Heart left ventricle (tissue), 16 donors: ENCODE measurements around the gene TERT. TPM values are rescaled to one million over a fixed set of nuclear protein-coding genes. Genes with fewer than 3 reads are reported as not detected.
A peak's percentile ranks its signal among the peaks of the same experiment; 100 is the strongest.
"Not testable (repeated sequence)": the region's sequence is repeated elsewhere in the genome, so short reads cannot be mapped to it uniquely, and the experiment has no call there.

ENCODE experiments used
- ATAC-seq, 4 donors: fragments of 200-7000 bp; cut with Tn5 transposase; one replicate each; pipeline ENCODE4 v1.9.1; 2020 to 2022; ENCODE audit warnings: moderate library complexity in 4 of 4, mild to moderate bottlenecking in 3 of 4, moderate number of reproducible peaks in 1 of 4
- DNase-seq, 5 donors: peaks; one replicate each; pipeline ENCODE4 v3.0.0-alpha.2; 2020
- H3K27ac ChIP-seq, 12 donors: fragments of 200-600 bp; sonication (generic) in 4 of 12; one replicate each; pipeline versions ENCODE4 v1.5.0 to v1.8.0; 2016 to 2022; ENCODE audit warnings: mild to moderate bottlenecking in 2 of 12
- H3K27me3 ChIP-seq, 9 donors: fragments of 200-600 bp; sonication (generic) in 2 of 9; one replicate each; pipeline versions ENCODE4 v1.5.1 to v1.8.0; 2016 to 2022; ENCODE audit warnings: mild to moderate bottlenecking in 3 of 9
- H3K36me3 ChIP-seq, 9 donors: fragments of 200-600 bp; sonication (generic) in 2 of 9; one replicate each; pipeline versions ENCODE4 v1.5.0 to v1.8.0; 2018 to 2022; ENCODE audit warnings: mild to moderate bottlenecking in 2 of 9
- H3K4me1 ChIP-seq, 12 donors: fragments of 200-600 bp; sonication (generic) in 4 of 12; one replicate each; pipeline versions ENCODE4 v1.5.0 to v1.8.0; 2016 to 2022; ENCODE audit warnings: mild to moderate bottlenecking in 3 of 12
- H3K4me3 ChIP-seq, 12 donors: fragments of 200-600 bp; sonication (generic) in 4 of 12; one replicate each; pipeline versions ENCODE4 v1.5.0 to v1.8.0; 2017 to 2022; ENCODE audit warnings: mild to moderate bottlenecking in 9 of 12, moderate library complexity in 4 of 12
- H3K9me3 ChIP-seq, 12 donors: fragments of 200-600 bp; sonication (generic) in 4 of 12; one replicate each; pipeline versions ENCODE4 v1.5.0 to v1.8.0; 2016 to 2022; ENCODE audit warnings: mild to moderate bottlenecking in 1 of 12
- POLR2A ChIP-seq, 2 donors: fragments of 450-650 bp; IDR thresholded peaks; one replicate each; pipeline ENCODE4 v1.6.1; 2017; ENCODE audit warnings: antibody characterized with exemption in 2 of 2, mild to moderate bottlenecking in 2 of 2, moderate library complexity in 2 of 2
- WGBS, 4 donors: extraction: QIAGEN DNeasy Blood & Tissue Kit in 2 of 4; methylation state at CpG; one replicate each; pipeline versions ENCODE4 v1.1.5 to v1.1.7; 2013 to 2018; 5-methylcytosine and 5-hydroxymethylcytosine counted together
- intact Hi-C, 10 donors: fragments of 100-400 bp; cut with DNase I; formaldehyde crosslinking; loops; one replicate each; pipeline versions ENCODE4 v1.11.1 to v1.14.2; 2022
- polyA plus RNA-seq, 2 donors: library from polyadenylated mRNA; stranded (reverse); fragments of 200-250 nt; gene quantifications; one replicate each; pipeline ENCODE4 v1.2.3, GENCODE V29; 2013
- total RNA-seq, 9 donors: library from RNA; depleted of rRNA in 2 of 9; stranded (reverse); fragments of >200 nt in 2 of 9; fragmentation: NEBNext Ultra II Directional in 3 of 9; extraction: Animal tissue kit (Norgen Biotek cat#: 25700) in 3 of 9; gene quantifications; one replicate each; pipeline versions ENCODE4 v1.1.0 to v1.2.4, GENCODE V29; 2016 to 2023
- TF ChIP-seq, protein P1 (sequence below), 12 donors: fragments of 200-600 bp; sonication (generic) in 4 of 12; IDR thresholded peaks; one replicate each; pipeline versions ENCODE4 v1.5.0 to v1.8.0; 2018 to 2022; ENCODE audit warnings: antibody characterized with exemption in 12 of 12, mild to moderate bottlenecking in 5 of 12
- donor health status: ischemic (EF 13 %, LVEDD 7.1; RV severe dilation, severe dysfunction).
- donor health status: healthy with polysubstance abuse.
- donor health status: DM: no; HTN: yes; CAD: no.
- donor health status: DM: no; HTN: no; CAD: no.
- donor health status: ischemic (EF 25% LVEDD 6.9; RV normal size, moderate dysfunction).
- donor health status: ischemic (EF 25% LVEDD 5.7; RV mildly dilated, moderate dysfunction).
- donor health status: healthy.
- donor health status: DM: yes; HTN: yes; CAD: no.
- donor health status: ischemic (EF 35%, LVEDD 5.7; RV mildly dilated, moderate dysfunction).
- donor health status: nonischemic (EF 11% LVEDD 7.7; RV severe dilation, severe dysfunction).
- donor health status: DM: yes; HTN: yes; CAD: no.
- donor health status: PGD.
- donor health status: ischemic (EF 29% LVEDD 5.4; RV normal size, mild dysfunction).
- donor health status: nonischemic (EF 23%, LVEDD 6.1; RV moderate dilation, normal function).

Gene TERT
- total and polyA plus RNA-seq, 11 donors, result not detected

DNA sequence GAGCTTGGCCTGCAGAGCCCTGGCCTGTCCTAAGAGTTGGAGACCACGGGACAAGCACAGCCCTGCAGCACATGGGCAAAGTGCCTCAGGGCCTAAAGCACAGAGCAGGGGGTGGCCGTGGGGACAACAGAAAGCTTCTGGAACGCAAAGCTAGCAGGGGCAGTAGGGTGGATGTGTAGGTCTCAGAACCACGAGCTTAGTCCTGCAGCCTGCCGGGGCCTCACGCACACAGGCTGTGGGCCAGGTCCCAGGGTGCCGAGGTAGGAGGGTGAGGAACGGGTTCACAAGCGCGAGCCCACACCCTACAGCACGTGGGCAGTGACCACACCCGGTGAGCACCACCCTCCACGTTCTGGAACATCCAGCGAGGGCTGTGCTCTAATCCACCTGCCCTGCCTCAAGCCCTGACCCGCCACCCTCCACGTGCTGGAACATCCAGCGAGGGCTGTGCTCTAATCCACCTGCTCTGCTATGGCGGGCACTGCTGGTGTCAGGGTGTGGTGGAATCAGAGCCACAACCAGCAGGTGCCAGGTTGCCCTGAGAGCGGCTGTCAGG, 40.8 kb upstream of the TERT start:
- ATAC-seq (peak in 1 of 4 donors; percentile 14), DNase-seq (no peak)
- intact Hi-C loops, result no loop called here
- H3K4me1 ChIP-seq, result no peaks in the 10 kb centered on the region
- 88 to 92% (median 91%) methylated on average over 7 to 19 of the region's 19 CpGs for WGBS, 4 donors
- H3K27me3 ChIP-seq, result no peaks in the 10 kb centered on the region
- no peaks in the 10 kb centered on the region for H3K9me3 ChIP-seq
- no peak for TF ChIP-seq POLR2A (IDR thresholded peaks at IDR 0.05)
- TF ChIP-seq, protein P1, sequence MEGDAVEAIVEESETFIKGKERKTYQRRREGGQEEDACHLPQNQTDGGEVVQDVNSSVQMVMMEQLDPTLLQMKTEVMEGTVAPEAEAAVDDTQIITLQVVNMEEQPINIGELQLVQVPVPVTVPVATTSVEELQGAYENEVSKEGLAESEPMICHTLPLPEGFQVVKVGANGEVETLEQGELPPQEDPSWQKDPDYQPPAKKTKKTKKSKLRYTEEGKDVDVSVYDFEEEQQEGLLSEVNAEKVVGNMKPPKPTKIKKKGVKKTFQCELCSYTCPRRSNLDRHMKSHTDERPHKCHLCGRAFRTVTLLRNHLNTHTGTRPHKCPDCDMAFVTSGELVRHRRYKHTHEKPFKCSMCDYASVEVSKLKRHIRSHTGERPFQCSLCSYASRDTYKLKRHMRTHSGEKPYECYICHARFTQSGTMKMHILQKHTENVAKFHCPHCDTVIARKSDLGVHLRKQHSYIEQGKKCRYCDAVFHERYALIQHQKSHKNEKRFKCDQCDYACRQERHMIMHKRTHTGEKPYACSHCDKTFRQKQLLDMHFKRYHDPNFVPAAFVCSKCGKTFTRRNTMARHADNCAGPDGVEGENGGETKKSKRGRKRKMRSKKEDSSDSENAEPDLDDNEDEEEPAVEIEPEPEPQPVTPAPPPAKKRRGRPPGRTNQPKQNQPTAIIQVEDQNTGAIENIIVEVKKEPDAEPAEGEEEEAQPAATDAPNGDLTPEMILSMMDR (IDR thresholded peaks at IDR 0.05), result no peak
- H3K27ac ChIP-seq, result no peak overlapping the region
- peaks cover 0 to 94% (median 85%) of the 10 kb centered on the region in 9 donors for H3K36me3 ChIP-seq
- H3K4me3 ChIP-seq, result no peak overlapping the region

DNA sequence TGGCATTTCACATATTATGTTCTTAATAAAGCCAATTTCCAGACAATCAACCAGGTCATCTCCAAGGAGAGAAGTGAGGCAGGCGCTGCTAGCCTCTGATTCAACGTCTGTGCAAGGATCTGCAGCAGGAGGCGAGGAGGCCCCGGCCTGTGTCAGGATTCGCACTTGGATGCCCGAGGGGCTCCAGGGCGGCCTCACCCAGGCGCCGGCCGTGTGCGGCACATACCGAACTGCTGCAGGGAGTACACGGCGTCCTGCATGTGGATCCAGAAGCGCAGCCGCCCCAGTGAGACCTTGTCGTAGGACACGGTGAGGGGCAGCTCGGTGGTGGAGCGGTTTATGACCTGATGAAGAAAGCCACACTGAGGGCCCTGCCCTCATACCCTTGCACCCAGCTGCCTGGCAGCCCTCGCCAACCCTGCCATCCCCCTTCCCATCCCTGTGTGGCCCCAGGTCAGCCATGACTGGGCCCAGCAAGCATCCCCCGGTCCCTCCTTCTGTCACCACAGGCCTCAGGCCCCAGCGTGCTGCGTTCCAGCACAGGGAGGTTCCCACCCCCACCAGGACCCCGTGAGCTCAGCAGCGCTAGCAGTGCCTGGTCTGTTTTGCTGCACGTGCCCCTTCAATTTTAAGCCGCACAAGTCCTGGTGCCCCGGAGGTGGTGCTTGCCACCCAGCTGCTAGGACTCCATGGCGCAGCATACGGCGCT, 40.1 kb upstream of the TERT start:
- WGBS, 4 donors, result 93 to 97% (median 95%) methylated on average over 25 to 32 of the region's 32 CpGs

DNA sequence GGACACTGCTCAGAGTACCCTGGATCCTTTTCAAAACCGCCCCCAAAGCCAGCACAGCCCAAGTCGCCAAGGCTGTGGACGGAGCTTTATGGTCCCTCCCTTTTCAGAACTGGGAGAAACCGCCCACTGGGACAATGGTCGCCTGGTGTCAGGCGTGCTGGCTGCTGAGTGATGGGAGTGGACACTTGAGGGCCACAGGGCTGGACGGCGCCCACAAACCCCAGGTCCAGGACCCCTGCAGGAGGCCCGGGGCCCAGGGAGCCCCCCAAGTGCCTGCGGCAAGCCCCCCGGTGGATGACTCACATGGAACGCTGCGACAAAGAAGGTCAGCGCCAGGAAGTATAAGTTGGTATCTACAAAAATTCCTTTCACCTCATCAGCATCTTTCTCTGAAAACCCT, 39.1 kb upstream of the TERT start:
- intact Hi-C loops, result no loop called here
- no peak overlapping the region for H3K4me3 ChIP-seq
- no peaks in the 10 kb centered on the region for H3K4me1 ChIP-seq
- DNase-seq (peak in 1 of 5 donors; percentile 48), ATAC-seq (no peak)
- H3K27ac ChIP-seq, result no peak overlapping the region
- WGBS, 4 donors, result 94 to 96% (median 95%) methylated on average over 11 to 14 of the region's 14 CpGs
- H3K9me3 ChIP-seq, result no peaks in the 10 kb centered on the region
- H3K36me3 ChIP-seq, result peaks cover 0 to 91% (median 83%) of the 10 kb centered on the region in 9 donors
- TF ChIP-seq POLR2A (IDR thresholded peaks at IDR 0.05), result no peak
- TF ChIP-seq, protein P1 (IDR thresholded peaks at IDR 0.05), result no peak
- H3K27me3 ChIP-seq, result no peaks in the 10 kb centered on the region

More for the DNA sequence above, 40.1 kb upstream of the TERT start:
- no peak overlapping the region for H3K27ac ChIP-seq
- no peak overlapping the region for H3K4me3 ChIP-seq
- intact Hi-C loops, result no loop called here
- DNase-seq (peak in 1 of 5 donors; percentile 31), ATAC-seq (no peak)
- no peaks in the 10 kb centered on the region for H3K9me3 ChIP-seq
- TF ChIP-seq, protein P1 (IDR thresholded peaks at IDR 0.05), result no peak
- no peak for TF ChIP-seq POLR2A (IDR thresholded peaks at IDR 0.05)
- peaks cover 0 to 94% (median 85%) of the 10 kb centered on the region in 9 donors for H3K36me3 ChIP-seq
- no peaks in the 10 kb centered on the region for H3K4me1 ChIP-seq
- no peaks in the 10 kb centered on the region for H3K27me3 ChIP-seq

DNA sequence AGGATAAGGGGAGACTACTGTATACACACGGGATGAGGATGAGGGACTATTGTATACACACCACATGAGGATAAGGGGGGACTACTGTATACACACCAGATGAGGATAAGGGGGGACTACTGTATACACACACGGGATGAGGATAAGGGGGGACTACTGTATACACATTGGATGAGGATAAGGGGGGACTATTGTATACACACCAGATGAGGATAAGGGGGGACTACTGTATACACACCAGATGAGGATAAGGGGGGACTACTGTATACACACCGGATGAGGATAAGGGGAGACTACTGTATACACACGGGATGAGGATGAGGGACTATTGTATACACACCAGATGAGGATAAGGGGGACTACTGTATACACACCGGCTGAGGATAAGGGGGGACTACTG, 38.4 kb upstream of the TERT start:
- intact Hi-C loops, result not testable (repeated sequence)
- WGBS, 4 donors, result 84 to 92% (median 89%) methylated on average over 5 of the region's 5 CpGs
- peaks cover 0 to 87% (median 76%) of the 10 kb centered on the region in 9 donors for H3K36me3 ChIP-seq

More for the DNA sequence above, 38.4 kb upstream of the TERT start:
- not testable (repeated sequence) for ATAC-seq, H3K27ac ChIP-seq, H3K4me3 ChIP-seq, DNase-seq, H3K9me3 ChIP-seq, H3K27me3 ChIP-seq, H3K4me1 ChIP-seq
